GM19438 (cell line): ENCODE results near the gene ARID1A.
"Not testable (repeated sequence)": the region's sequence is repeated elsewhere in the genome, so short reads cannot be mapped to it uniquely, and the experiment has no call there.

Experiments
- ATAC-seq: cut with Tn5 transposase; IDR thresholded peaks from one replicate; pipeline ENCODE4 v1.9.1; 2021; ENCODE audit warnings: low read depth; ENCODE audit not compliant: unreplicated experiment

ARID1A gene

GRCh38 chr1:26695356-26696118 lies at the start of gene ARID1A:
Gene ARID1A, plus strand, starts transcription at chr1:26696015. Its CDS starts 389 bp downstream, at chr1:26696404.
- ATAC-seq: peak; percentile 44

DNA sequence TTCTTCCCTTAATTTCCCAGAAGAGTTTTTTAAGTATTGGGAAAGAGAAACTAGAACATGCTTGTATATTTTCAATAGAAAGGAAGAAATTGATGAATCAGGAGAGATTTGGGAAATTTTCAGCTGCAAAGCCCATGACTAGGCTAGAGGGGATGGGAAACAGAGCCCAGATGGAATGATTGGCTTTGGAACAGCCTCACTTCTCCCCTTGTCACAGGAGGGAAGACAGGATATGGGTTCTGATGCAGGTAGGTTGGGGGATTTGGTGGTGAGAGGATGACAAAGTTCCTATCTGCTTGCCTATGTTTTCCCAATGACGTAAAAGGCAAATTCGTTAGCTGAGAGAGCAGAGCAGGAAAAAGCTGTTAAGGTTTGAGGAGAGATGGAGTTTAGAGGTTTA lies 31.0 kb upstream of the ARID1A start:
- no peak for ATAC-seq

GRCh38 chr1:26666855-26667254 lies 29.0 kb upstream of the ARID1A start:
- no peak for ATAC-seq

DNA sequence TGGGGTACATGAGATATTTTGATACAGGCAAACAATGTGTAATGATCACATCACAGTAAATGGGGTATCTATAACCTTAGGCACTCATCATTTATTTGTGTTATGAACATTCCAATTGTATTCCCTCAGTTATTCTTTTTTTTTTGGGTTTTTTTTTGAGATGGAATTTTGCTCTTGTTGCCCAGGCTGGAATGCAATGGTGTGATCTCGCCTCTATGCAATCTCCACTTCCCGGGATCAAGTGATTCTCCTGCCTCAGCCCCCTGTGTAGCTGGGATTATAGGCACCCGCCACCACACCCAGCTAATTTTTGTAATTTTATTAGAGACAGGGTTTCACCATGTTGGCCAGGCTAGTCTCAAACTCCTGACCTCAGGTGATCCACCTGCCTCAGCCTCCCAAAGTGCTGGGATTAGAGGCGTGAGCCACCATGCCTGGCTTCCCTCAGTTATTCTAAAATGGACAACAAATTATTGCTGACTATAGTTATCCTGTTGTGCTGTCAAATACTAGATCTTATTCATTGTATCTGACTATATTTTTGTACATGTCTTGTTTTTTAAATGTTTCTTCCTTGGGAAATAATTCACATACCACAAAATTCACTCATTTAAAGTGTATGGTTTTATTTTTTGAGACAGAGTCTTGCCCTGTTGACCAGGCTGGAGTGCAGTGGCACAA lies 27.6 kb upstream of the ARID1A start:
- ATAC-seq: not testable (repeated sequence)

DNA sequence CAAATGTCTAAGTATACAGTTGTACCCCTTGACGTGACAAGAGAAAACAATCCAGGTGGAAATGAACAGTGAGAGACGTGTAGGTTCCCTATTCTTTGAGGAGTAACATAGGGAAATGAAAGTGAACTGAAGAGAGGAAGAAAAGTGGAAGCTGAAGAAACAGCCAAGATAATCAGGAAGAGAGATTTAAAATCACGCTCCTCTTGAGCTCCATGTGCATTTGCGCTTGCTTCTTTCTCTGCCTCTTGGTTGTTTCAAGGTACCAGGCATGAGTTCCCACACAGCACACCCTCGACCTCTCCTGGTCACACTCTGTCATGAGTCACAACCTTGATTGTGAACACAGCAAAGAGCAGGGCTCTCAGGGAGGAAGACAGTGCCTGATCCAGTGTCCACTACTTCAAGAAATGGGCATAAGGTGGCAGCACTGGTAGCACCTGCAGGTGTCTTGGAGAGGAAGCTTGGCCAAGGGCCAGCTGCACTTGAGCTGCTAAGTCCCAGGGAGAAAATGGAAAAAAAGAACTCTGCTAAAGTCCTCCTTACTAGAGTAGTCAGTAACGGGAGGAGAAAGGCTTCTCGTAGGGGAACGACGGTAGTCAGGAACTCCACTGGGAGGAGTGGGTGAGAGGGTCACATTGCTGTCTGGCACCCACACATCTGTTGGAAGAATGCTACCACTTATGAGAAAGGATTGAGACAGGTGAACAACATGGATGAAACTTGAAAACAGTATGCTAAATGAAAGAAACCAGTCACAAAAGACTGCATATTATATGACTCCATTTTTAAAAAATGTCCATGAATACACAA lies 18.3 kb upstream of the ARID1A start:
- ATAC-seq: peak; percentile 80

GRCh38 chr1:26684763-26685508 lies 10.9 kb upstream of the ARID1A start:
- ATAC-seq: no peak

DNA sequence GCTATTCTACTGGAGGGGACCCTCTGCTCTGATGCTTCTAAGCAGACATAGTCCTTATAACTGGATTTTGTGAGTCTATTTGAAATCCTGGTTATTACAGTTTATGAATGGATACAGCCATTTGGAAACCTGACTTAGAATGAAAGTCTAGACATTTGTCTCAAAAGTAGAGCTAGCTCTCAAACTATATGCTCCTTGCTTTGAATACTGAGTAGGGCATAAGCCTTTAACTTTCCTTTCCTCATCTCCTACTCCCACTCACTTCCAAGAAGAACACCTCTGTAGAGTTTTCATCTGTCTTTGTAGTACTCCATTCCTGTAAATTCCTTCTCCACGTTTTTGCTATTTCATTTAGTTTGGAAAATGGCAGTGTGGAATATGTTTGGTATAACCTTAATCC lies 9.0 kb upstream of the ARID1A start:
- no peak for ATAC-seq

GRCh38 chr1:26689504-26689903 lies 6.3 kb upstream of the ARID1A start:
- ATAC-seq: no peak

- ATAC-seq: no peak
Measured at GRCh38 chr1:26690157-26690556, 5.7 kb upstream of the ARID1A start.

DNA sequence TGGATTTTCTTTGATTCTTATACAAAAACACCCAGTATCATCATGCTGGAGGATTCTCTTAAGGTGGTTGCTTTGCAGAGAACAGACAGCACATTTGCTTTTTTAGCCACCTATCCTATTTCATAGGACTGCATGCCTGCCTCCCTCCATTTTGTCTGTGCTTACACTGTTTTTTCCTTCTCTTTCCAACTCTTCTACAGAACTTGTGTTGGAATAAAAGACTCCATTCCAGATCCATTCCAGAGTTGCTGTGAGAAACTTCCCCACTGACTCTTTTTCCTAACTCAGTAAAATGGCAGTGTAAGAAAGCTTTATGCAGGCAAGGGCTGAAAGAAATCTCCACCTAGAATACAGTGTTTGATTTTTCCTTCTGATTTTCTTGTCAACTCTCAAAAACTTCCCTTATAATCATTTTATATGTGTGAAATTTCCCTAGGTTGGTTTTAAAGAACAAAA lies 5.2 kb upstream of the ARID1A start:
- no peak for ATAC-seq

DNA sequence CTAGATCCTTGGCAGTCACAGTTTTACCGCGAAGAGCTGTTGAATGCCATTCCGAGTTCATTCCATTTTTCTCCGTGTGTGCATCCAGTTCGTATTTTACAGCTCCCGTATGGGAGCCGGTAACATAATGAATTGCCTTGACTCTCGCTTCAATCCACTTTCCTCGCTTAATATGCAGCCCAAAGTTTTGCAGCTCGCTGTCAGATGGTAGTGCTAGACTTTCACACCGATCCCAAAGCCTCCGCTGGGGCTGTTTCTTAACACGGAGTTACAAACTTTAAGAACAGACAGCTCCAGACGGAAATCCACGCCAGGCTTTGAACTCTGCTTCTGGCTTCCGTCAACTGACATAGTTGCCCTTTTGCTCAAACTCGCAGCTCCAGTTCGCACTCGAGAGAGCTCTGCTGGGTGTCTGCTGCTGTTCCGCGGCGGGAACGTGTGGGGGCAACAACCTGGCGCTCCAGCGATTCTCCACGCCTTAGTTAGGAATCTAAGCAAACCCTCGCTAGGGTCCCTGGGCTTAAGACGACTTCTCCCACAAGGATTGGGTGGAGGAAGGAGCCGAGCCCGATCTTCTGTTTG lies 3.5 kb upstream of the ARID1A start:
- no peak for ATAC-seq

- no peak for ATAC-seq
Measured at GRCh38 chr1:26692793-26693490, 2.9 kb upstream of the ARID1A start.

GRCh38 chr1:26693599-26694572 lies 1.9 kb upstream of the ARID1A start:
- ATAC-seq: no peak

- no peak for ATAC-seq
Measured at GRCh38 chr1:26694638-26695355, 1.0 kb upstream of the ARID1A start.

DNA sequence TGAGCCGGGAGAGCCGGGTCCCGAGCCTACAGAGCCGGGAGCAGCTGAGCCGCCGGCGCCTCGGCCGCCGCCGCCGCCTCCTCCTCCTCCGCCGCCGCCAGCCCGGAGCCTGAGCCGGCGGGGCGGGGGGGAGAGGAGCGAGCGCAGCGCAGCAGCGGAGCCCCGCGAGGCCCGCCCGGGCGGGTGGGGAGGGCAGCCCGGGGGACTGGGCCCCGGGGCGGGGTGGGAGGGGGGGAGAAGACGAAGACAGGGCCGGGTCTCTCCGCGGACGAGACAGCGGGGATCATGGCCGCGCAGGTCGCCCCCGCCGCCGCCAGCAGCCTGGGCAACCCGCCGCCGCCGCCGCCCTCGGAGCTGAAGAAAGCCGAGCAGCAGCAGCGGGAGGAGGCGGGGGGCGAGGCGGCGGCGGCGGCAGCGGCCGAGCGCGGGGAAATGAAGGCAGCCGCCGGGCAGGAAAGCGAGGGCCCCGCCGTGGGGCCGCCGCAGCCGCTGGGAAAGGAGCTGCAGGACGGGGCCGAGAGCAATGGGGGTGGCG lies 371 bp downstream of the ARID1A start:
- no peak for ATAC-seq

DNA sequence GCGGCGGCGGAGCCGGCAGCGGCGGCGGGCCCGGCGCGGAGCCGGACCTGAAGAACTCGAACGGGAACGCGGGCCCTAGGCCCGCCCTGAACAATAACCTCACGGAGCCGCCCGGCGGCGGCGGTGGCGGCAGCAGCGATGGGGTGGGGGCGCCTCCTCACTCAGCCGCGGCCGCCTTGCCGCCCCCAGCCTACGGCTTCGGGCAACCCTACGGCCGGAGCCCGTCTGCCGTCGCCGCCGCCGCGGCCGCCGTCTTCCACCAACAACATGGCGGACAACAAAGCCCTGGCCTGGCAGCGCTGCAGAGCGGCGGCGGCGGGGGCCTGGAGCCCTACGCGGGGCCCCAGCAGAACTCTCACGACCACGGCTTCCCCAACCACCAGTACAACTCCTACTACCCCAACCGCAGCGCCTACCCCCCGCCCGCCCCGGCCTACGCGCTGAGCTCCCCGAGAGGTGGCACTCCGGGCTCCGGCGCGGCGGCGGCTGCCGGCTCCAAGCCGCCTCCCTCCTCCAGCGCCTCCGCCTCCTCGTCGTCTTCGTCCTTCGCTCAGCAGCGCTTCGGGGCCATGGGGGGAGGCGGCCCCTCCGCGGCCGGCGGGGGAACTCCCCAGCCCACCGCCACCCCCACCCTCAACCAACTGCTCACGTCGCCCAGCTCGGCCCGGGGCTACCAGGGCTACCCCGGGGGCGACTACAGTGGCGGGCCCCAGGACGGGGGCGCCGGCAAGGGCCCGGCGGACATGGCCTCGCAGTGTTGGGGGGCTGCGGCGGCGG lies 1.0 kb downstream of the ARID1A start:
- no peak for ATAC-seq
